GM12878 (cell line): ENCODE measurements around the gene ANK3.

Source experiments
- ASH2L ChIP-seq: fragments of 300-600, 200-600 bp; sonication (generic); IDR thresholded peaks from 2 replicates; pipeline ENCODE4 v1.6.1; 2017; ENCODE audit warnings: low read depth, mild to moderate bottlenecking, borderline replicate concordance
- CTCF ChIP-seq, 3 experiments: IDR thresholded peaks in 2 of 3; conservative IDR thresholded peaks in 1 of 3; 2 replicates each; pipeline ENCODE4 v1.5.1; 2011; ENCODE audit warnings: low read depth in 3 of 3, low read length in 3 of 3, mild to moderate bottlenecking in 3 of 3, control low read depth in 2 of 3, moderate library complexity in 2 of 3, inconsistent platforms in 1 of 3, mixed read lengths in 1 of 3; ENCODE audit not compliant: control insufficient read depth in 2 of 3, insufficient read depth in 1 of 3; ENCODE audit errors: extremely low read depth in 1 of 3
- PAX8 ChIP-seq: fragments of 450-650 bp; IDR thresholded peaks from 2 replicates; pipeline ENCODE4 v1.6.1; 2017; ENCODE audit warnings: mild to moderate bottlenecking, moderate library complexity
- POLR2A ChIP-seq: IDR thresholded peaks from 2 replicates; pipeline ENCODE4 v1.6.1; 2011; ENCODE audit warnings: low read depth, mild to moderate bottlenecking, low read length
- POLR2AphosphoS5 ChIP-seq: IDR thresholded peaks from 2 replicates; pipeline ENCODE4 v1.6.1; 2011; ENCODE audit warnings: mild to moderate bottlenecking, low read length, inconsistent platforms
- RB1 ChIP-seq: fragments of 450-650 bp; formaldehyde crosslinking; IDR thresholded peaks from 2 replicates; pipeline ENCODE4 v1.6.1; 2017; ENCODE audit warnings: mild to moderate bottlenecking, borderline replicate concordance
- RFX5 ChIP-seq: IDR thresholded peaks from 2 replicates; pipeline ENCODE4 v1.6.1; 2011; ENCODE audit warnings: low read depth, low read length, improper control_type of control experiment
- SIN3A ChIP-seq: IDR thresholded peaks from 2 replicates; pipeline ENCODE4 v1.6.1; 2012; ENCODE audit warnings: low read depth, low read length, improper control_type of control experiment

- TF ChIP-seq PAX8 = no peak
- no peak for TF ChIP-seq CTCF (IDR thresholded peaks at IDR 0.05 in 2 of 3, conservative IDR thresholded peaks at IDR 0.05 in 1 of 3; ENCODE audit: control insufficient read depth in 2 of 3, extremely low read depth in 1 of 3, insufficient read depth in 1 of 3, low read depth in 3 of 3, low read length in 3 of 3)
- TF ChIP-seq SIN3A = no peak
- no peak for TF ChIP-seq POLR2AphosphoS5
- TF ChIP-seq POLR2A = no peak
- no peak for TF ChIP-seq ASH2L
- TF ChIP-seq RB1 = no peak
- no peak for TF ChIP-seq RFX5
These were observed 121.9 kb downstream of the ANK3 start for GRCh38 chr10:60267802-60268201.
